Sigmoid colon (tissue), 4 donors: Measurements from ENCODE around the gene CDCA5.

Experiments used
- CTCF ChIP-seq, 4 experiments: fragments of 450-650 bp in 3 of 4; fragments of 200-600 bp in 1 of 4; IDR thresholded peaks; one replicate each; pipeline ENCODE4 v1.5.1; 2016 to 2019; ENCODE audit warnings: antibody characterized with exemption in 4 of 4, mild to moderate bottlenecking in 3 of 4, moderate library complexity in 2 of 4
- EP300 ChIP-seq, 4 donors: sonication (generic); formaldehyde crosslinking; IDR thresholded peaks; one replicate each; pipeline ENCODE4 v1.6.1; 2017; ENCODE audit warnings: antibody characterized with exemption in 4 of 4
- POLR2A ChIP-seq, 2 donors: fragments of 450-650 bp; IDR thresholded peaks; one replicate each; pipeline ENCODE4 v1.6.1; 2016; ENCODE audit warnings: antibody characterized with exemption in 2 of 2, mild to moderate bottlenecking in 2 of 2, moderate library complexity in 2 of 2
- POLR2AphosphoS5 ChIP-seq, 4 donors: sonication (generic); formaldehyde crosslinking; IDR thresholded peaks; one replicate each; pipeline ENCODE4 v1.6.1; 2017; ENCODE audit warnings: antibody characterized with exemption in 4 of 4

GRCh38 chr11:65035579-65035978 lies 48.3 kb downstream of the CDCA5 start:
- TF ChIP-seq CTCF (IDR thresholded peaks at IDR 0.05), result no peak
- TF ChIP-seq POLR2AphosphoS5 (IDR thresholded peaks at IDR 0.05), result no peak
- TF ChIP-seq EP300 (IDR thresholded peaks at IDR 0.05), result no peak
- no peak for TF ChIP-seq POLR2A (IDR thresholded peaks at IDR 0.05)
